ENCODE results near the gene DLEC1. TPM values are rescaled to one million over a fixed set of nuclear protein-coding genes. Genes with fewer than 3 reads are reported as not detected.

Gene DLEC1
- total and polyA plus RNA-seq, 2 of the 4 experiments (the other 2 are of a cell fraction): 0.03 TPM; not detected in 1

DNA sequence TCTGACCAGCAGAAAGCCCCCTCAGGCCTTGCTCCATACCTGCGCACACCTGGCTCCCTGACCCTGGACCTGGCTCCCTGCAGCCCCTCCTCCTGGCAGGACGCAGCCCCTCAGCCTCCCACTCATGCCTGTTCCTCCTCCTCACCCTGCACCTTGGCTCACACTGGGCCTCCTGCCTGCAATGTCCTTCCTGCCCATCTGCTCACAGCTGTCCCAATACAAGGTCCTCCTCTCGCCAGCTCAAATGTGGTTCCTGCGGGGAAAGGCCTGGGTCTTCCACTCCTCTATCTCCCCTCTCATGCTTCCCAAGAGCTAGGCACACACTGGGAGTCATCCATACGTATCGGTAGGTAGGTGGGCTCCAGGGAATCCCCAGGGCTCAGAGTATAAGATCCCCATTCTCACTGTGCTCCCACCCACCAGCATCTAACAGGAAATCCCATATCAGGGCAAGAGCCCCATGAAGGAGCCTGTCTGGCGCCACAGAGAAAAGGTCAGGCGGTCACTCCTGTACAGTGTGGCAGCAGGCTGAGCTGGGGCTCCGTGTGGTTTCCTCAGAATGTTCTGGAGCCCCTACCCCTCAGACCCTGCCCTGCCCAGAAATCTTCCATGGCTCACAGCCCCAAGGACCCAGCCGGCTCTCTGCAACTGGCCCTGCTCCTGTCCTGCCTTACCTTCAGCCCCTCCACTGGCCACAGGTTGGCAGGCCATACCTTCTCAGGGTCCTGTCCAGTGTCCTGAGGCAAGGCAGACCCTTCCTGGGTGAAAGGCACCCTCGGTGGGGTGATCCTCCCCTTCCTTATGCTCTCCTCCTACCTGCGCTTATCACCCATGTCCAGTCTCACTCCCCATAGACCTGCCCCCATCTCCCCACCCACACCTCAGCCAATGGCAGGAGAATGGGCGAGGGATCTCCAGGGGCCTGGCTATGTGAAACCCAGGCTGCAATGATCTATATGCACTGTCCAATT, 20.4 kb upstream of the DLEC1 start:
- no peak overlapping the region for H3K9ac ChIP-seq (ENCODE audit: low read depth, low read length)
- ChIA-PET POLR2A (ENCODE audit: unreplicated experiment) (no interaction called here), CTCF (no interaction called here)
- WGBS, 2 experiments (ENCODE audit: extremely low coverage in 2 of 2, insufficient read length in 1 of 2): 82% methylated on average over 4 of the region's 13 CpGs; no CpG with 5 or more reads in 1 of the 2 experiments
- DNase-seq (no peak), ATAC-seq (ENCODE audit: low read depth) (no peak)
- H3K9me1 ChIP-seq (ENCODE audit: insufficient read depth, low read length): peaks cover 10% of the 10 kb centered on the region
- H2BK120ac ChIP-seq (ENCODE audit: low read depth, low read length): no peak overlapping the region
- in situ Hi-C loops (cut with MboI; ENCODE audit: low sequenced_read_pairs) (no loop called here), intact Hi-C loops (cut with micrococcal nuclease) (no loop called here), dilution Hi-C loops (cut with HindIII; ENCODE audit: low sequenced_read_pairs, unreplicated experiment) (no loop called here)
- H3K4me1 ChIP-seq (ENCODE audit: control insufficient read depth, insufficient read depth, low read length): peaks cover under 1% of the 10 kb centered on the region; the same call in 1 of the 2 replicates
- H2BK15ac ChIP-seq (ENCODE audit: low read depth, low read length): no peak overlapping the region
- H4K91ac ChIP-seq (ENCODE audit: insufficient read depth, low read depth, low read length): no peak overlapping the region
- H3K14ac ChIP-seq (replicated peaks; ENCODE audit: low read depth, low read length): no peak overlapping the region
- peaks cover 0 to 12% of the 10 kb centered on the region in 2 experiments; a peak in 3 of 4 replicates for H3K79me1 ChIP-seq (ENCODE audit: low read depth in 1 of 2, low read length in 2 of 2)
- H2AK9ac ChIP-seq (replicated peaks; ENCODE audit: low read depth, low read length, poor library complexity): no peak overlapping the region
- no peak for TF ChIP-seq RFX5 (IDR thresholded peaks at IDR 0.05; ENCODE audit: low read depth, low read length)
- TF ChIP-seq MAFK (IDR thresholded peaks at IDR 0.05; ENCODE audit: low read depth, low read length): no peak
- TF ChIP-seq, protein P1, sequence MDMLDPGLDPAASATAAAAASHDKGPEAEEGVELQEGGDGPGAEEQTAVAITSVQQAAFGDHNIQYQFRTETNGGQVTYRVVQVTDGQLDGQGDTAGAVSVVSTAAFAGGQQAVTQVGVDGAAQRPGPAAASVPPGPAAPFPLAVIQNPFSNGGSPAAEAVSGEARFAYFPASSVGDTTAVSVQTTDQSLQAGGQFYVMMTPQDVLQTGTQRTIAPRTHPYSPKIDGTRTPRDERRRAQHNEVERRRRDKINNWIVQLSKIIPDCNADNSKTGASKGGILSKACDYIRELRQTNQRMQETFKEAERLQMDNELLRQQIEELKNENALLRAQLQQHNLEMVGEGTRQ (IDR thresholded peaks at IDR 0.05; ENCODE audit: low read depth, low read length): no peak
- no peak for TF ChIP-seq BHLHE40 (IDR thresholded peaks at IDR 0.05; ENCODE audit: low read depth, low read length)
- TF ChIP-seq MAZ (IDR thresholded peaks at IDR 0.05; ENCODE audit: borderline replicate concordance, low read depth, low read length): no peak
- no peak for TF ChIP-seq RAD21 (IDR thresholded peaks at IDR 0.05; ENCODE audit: low read length)
- no peak for TF ChIP-seq RCOR1 (IDR thresholded peaks at IDR 0.05; ENCODE audit: insufficient replicate concordance, low read length)
- TF ChIP-seq, protein P2, sequence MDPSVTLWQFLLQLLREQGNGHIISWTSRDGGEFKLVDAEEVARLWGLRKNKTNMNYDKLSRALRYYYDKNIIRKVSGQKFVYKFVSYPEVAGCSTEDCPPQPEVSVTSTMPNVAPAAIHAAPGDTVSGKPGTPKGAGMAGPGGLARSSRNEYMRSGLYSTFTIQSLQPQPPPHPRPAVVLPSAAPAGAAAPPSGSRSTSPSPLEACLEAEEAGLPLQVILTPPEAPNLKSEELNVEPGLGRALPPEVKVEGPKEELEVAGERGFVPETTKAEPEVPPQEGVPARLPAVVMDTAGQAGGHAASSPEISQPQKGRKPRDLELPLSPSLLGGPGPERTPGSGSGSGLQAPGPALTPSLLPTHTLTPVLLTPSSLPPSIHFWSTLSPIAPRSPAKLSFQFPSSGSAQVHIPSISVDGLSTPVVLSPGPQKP (IDR thresholded peaks at IDR 0.05; ENCODE audit: borderline replicate concordance, low read depth, low read length): no peak
- TF ChIP-seq, protein P3, sequence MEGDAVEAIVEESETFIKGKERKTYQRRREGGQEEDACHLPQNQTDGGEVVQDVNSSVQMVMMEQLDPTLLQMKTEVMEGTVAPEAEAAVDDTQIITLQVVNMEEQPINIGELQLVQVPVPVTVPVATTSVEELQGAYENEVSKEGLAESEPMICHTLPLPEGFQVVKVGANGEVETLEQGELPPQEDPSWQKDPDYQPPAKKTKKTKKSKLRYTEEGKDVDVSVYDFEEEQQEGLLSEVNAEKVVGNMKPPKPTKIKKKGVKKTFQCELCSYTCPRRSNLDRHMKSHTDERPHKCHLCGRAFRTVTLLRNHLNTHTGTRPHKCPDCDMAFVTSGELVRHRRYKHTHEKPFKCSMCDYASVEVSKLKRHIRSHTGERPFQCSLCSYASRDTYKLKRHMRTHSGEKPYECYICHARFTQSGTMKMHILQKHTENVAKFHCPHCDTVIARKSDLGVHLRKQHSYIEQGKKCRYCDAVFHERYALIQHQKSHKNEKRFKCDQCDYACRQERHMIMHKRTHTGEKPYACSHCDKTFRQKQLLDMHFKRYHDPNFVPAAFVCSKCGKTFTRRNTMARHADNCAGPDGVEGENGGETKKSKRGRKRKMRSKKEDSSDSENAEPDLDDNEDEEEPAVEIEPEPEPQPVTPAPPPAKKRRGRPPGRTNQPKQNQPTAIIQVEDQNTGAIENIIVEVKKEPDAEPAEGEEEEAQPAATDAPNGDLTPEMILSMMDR (conservative IDR thresholded peaks at IDR 0.05; ENCODE audit: low read depth, low read length): no peak
- no peak for TF ChIP-seq SMC3 (IDR thresholded peaks at IDR 0.05; ENCODE audit: low read depth, low read length)
- no peak for TF ChIP-seq MXI1 (IDR thresholded peaks at IDR 0.05; ENCODE audit: borderline replicate concordance, low read depth, low read length)
- TF ChIP-seq FOS (IDR thresholded peaks at IDR 0.05; ENCODE audit: low read depth, low read length): no peak
- H3K56ac ChIP-seq (ENCODE audit: extremely low read depth, insufficient read depth, low read length): no peak overlapping the region
- no peak overlapping the region for H2BK5ac ChIP-seq (ENCODE audit: low read depth, low read length, poor library complexity, severe bottlenecking)
- H3K4me2 ChIP-seq (ENCODE audit: low read depth, low read length): no peak overlapping the region
- H2AK5ac ChIP-seq (ENCODE audit: low read depth, low read length): no peak overlapping the region
- no peak overlapping the region for H3K23ac ChIP-seq (ENCODE audit: low read depth, low read length)
- no peak overlapping the region for H3K18ac ChIP-seq (ENCODE audit: low read depth, low read length)
- H2BK20ac ChIP-seq (ENCODE audit: low read depth, low read length): no peak overlapping the region
- H3K4ac ChIP-seq (ENCODE audit: low read depth, low read length): no peak overlapping the region
- H4K8ac ChIP-seq (ENCODE audit: low read depth in 2 of 2, low read length in 2 of 2): no peak overlapping the region
- no peak overlapping the region for H4K5ac ChIP-seq (ENCODE audit: low read depth, low read length)
- H3K4me3 ChIP-seq (ENCODE audit: insufficient read depth, low read depth, low read length): no peak overlapping the region
- no peaks in the 10 kb centered on the region; the same call in 1 of the 2 replicates for H4K20me1 ChIP-seq (ENCODE audit: insufficient read depth, low read length)
- no TSS peak for BruUV-seq (replicated peaks)
- no peak overlapping the region for H3K27ac ChIP-seq (ENCODE audit: insufficient read depth, low read length)
- peaks cover 4% of the 10 kb centered on the region; the same call in 1 of the 2 replicates for H3K9me3 ChIP-seq (ENCODE audit: control insufficient read depth, insufficient read depth, low read length)
- no peak overlapping the region for H2AFZ ChIP-seq (replicated peaks; ENCODE audit: low read length, poor library complexity)
- peaks cover 26% of the 10 kb centered on the region for H3K36me3 ChIP-seq (ENCODE audit: control insufficient read depth, insufficient read depth, low read length)
- H3K27me3 ChIP-seq (ENCODE audit: control insufficient read depth, insufficient read depth, low read length): no peaks in the 10 kb centered on the region
